Kidney (tissue), 2 donors: ENCODE measurements around the gene NSG2. TPM values are rescaled to one million over a fixed set of nuclear protein-coding genes. Genes with fewer than 3 reads are reported as not detected.

ENCODE experiments used
- polyA plus RNA-seq: library from polyadenylated mRNA; stranded (reverse); fragments of 350-450 nt; fragmentation: Illumina TruSeq; extraction: RNeasy Lipid Tissue Mini Kit (QIAGEN cat#74804); gene quantifications from one replicate; pipeline ENCODE4 v1.2.3, GENCODE V29; 2014; ENCODE audit warnings: low read depth, low replicate concordance; ENCODE audit not compliant: insufficient read depth
- total RNA-seq: library from RNA; stranded (reverse); fragmentation: NEBNext Ultra II Directional; extraction: Animal tissue kit (Norgen Biotek cat#: 25700); gene quantifications from one replicate; pipeline ENCODE4 v1.2.1, GENCODE V29; 2021
- donor health status: DM: yes; HTN: yes; CAD: no.

The NSG2 gene
- total and polyA plus RNA-seq, 2 donors from 2014 or later: 0.41 TPM; not detected in 1

Other genes starting within 250 kb of the NSG2 start
- 73.0 TPM for gene CPEB4, start 157.4 kb upstream of the NSG2 start, total RNA-seq
- 9.5 TPM for gene CPEB4, start 157.4 kb upstream of the NSG2 start, polyA plus RNA-seq
- gene C5orf47, start 56.5 kb upstream of the NSG2 start, total RNA-seq: not detected
- not detected for gene C5orf47, start 56.5 kb upstream of the NSG2 start, polyA plus RNA-seq